Activated CD8-positive, alpha-beta memory T cell treated with anti-CD3 and anti-CD28 coated beads for 4 hours (primary cell): Measurements from ENCODE around the gene FAM120C.

Experiments used
- DNase-seq, 2 donors: peaks; one replicate each; pipeline ENCODE4 v3.0.0-alpha.2; 2020; ENCODE audit warnings: low read depth in 2 of 2

Gene FAM120C

GRCh38 chrX:54171091-54171490, 12.0 kb downstream of the FAM120C start:
- DNase-seq = no peak

- DNase-seq = no peak
Measured at GRCh38 chrX:54166915-54167314, 16.1 kb downstream of the FAM120C start.

DNA sequence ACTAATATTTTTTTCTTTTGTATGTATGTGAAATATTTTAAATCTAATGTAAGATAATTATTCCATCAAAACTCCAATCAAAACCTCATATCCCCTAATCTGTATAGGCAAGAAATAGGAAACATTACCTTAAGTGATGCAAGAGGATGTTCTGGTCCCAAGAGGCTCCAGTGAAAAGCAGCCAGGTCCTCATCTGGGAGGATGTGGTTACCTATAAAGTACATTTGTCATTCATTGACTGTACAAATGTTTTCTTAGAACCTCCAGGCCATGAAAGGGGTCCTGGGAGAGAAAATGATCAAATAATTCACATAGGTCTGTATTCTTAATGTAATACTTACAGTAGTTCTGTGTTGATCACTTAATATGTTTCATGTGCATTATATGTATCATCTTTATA, 25.5 kb downstream of the FAM120C start:
- DNase-seq = no peak

- DNase-seq = no peak
Measured at GRCh38 chrX:54134269-54134668, 48.8 kb downstream of the FAM120C start.

DNA sequence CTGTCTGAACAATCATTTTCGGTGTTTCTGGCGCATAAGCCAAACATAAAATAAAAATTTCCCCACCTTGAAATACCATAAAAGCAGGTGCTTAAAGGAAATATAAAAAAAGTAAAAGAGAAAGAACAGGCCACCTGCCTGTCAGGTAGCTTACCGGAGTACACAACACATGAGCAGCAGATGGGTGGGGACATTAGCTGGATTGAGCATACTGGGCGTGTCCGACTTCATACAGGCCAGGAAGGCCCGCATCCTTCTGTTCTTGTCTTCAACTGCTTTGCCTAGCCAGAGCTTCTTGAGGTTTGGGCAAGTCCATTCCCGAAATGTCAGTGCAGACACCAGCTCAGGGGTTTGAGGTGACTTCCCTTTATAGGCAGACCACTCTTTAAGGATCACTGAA, 66.7 kb downstream of the FAM120C start:
- DNase-seq = no peak

GRCh38 chrX:54093571-54093970, 89.5 kb downstream of the FAM120C start:
- no peak for DNase-seq

DNA sequence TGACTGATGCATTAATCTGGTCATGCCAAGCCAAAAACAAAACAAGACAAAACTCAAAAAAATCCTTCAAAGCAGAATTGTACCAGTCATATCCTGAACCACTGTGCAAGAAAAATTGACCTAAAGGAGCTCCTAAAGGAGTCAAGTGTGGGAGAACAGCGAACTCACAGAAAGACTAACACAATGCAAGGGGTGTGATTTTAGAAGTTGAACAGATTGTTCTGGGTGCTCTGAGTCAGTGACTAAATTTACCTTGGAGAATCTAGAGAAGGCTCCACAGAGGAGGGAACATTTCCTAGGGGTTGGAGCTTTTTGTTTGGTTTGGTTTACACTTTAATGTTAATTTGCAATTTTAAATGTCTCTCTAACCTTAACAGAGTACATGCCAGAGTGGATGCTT, 89.9 kb downstream of the FAM120C start:
- no peak for DNase-seq

GRCh38 chrX:54090880-54091279, 92.2 kb downstream of the FAM120C start:
- DNase-seq = no peak

DNA sequence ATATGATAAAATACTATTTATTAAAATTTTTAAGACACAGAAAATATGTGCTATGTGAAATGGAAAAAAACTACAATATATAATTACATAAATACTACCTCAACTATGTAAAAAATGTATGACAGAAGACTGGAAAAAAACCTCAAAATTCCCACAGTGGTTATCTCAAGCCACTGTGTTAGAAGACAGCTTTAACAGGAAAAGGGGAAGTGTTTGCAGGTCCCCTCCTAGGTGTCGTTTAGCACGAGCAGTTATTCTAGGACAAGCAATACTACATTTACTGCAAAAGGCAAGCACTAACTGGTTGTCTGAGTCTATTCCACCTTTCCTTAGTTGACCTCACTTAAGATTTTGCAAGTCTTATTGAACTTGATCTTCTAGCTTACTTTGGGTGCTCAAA, 93.9 kb downstream of the FAM120C start:
- no peak for DNase-seq

- no peak for DNase-seq
Measured at GRCh38 chrX:54087661-54088060, 95.4 kb downstream of the FAM120C start.

GRCh38 chrX:54085666-54086065, 97.4 kb downstream of the FAM120C start:
- DNase-seq = no peak

- DNase-seq = no peak
Measured at GRCh38 chrX:54076903-54077302, 106.2 kb downstream of the FAM120C start.

GRCh38 chrX:54074826-54075225, 108.2 kb downstream of the FAM120C start:
- no peak for DNase-seq

DNA sequence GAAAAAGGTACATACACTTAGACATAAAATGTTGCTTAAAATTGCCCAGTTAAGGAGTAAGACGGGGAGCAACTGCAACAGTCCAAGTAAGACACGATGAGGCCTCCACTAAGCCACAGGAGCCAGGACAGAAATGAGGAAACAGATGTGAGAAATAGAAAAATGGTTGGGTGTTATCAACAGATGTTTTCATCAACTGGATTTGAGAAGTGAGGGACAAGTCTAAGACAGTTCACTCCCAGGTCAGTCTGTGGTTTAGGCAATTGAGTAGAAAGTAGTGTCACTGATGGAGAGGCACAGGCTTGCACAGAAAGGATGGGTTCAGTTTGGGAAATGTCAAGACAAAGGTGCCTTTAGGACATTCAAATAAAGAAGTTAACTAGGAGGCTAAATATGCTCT, 115.3 kb downstream of the FAM120C start:
- no peak for DNase-seq

DNA sequence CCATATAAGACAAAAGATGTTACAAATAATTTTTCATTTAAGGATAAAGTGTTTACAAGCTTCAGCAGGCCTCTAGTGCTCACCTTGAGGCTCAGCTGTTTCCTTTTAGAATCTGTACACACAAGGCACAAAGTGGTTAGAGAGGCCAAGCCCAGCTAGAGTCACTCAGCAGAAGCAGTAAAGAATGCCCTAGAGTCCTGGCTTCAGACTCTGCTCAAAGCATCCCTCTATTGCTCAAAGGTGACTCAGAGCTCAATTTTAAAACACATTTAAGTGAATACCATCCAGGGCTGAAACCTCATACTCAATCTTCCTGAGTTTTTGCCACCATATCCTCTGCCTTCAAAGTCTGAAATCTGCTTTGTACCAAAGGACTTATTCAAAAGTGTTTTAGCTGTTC, 116.2 kb downstream of the FAM120C start:
- no peak for DNase-seq

DNA sequence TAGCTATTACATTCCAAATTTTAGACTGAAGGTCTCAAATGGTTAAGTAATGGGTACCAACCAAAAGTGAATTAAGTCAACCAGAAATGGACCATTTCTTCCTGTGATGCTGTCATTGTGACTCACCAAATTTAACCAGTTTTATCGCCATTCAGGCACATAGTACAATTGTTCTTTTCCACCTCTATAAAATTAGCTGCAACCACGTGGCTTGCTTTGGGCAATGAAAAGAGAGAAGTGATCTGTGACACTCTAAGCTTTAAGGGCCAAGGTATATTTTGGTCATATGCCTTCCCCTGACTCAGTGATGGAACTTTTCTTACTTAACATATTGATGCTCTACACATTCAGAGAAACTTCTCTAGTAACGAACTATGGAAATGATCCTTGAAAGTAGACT, 118.5 kb downstream of the FAM120C start:
- no peak for DNase-seq

DNA sequence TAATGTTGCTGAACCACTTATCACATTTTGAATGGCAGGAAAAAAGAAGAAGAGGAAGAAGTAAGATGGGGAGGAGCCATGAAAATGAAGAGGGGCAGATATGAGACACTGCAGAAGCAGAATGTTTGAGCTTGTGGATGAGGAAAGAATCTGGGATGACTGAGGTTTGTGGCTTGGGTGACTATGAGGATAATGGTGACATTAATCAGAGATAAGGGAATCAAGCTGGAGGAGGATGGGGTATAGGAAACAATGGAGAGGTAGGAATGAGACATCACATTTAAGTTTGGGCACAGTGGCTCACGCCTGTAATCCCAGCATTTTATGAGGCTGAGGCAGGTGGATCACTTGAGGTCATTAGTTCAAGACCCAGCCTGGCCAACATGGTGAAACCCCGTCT, 119.7 kb downstream of the FAM120C start:
- no peak for DNase-seq

GRCh38 chrX:54049801-54050200, 133.3 kb downstream of the FAM120C start:
- no peak for DNase-seq

DNA sequence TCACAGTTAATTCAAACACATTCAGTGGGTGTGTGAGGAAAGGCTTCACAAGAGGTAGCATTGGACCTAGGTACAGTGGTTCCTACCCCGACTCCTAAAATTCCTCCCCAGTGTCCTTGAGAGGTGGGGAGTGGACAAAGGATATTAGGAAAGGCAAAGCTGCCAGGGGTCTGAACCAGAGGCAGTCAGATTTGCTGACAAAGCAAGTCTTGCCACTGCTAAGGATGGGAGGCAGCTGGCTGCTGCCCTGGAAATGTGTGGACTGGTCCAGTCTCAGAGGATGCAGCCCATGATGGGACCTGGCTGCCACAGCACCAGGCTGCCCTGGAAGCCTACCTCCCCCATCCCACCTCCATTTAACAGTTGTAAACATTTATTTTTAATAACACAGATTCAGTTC, 134.6 kb downstream of the FAM120C start:
- DNase-seq = no peak

- DNase-seq = no peak
Measured at GRCh38 chrX:54045563-54046228, 137.4 kb downstream of the FAM120C start.

GRCh38 chrX:54044877-54045338, 138.1 kb downstream of the FAM120C start:
- DNase-seq = no peak

- peak; percentile 85 to 90 for DNase-seq
Measured at GRCh38 chrX:54044126-54044876, 138.8 kb downstream of the FAM120C start, which contains the start of gene PHF8. Gene PHF8 (minus strand): TSS chrX:54044473. CDS start chrX:54042728, 1,745 bp downstream.

GRCh38 chrX:54043541-54044125, 139.4 kb downstream of the FAM120C start:
- DNase-seq = peak in 1 of 2 donors; percentile 5
